Subcutaneous adipose tissue (tissue), 4 donors: ENCODE measurements around the gene ANKRD28. TPM values are rescaled to one million over a fixed set of nuclear protein-coding genes. Genes with fewer than 3 reads are reported as not detected.

Experiments
- CTCF ChIP-seq: fragments of 450-650 bp; IDR thresholded peaks from one replicate; pipeline ENCODE4 v1.5.1; 2016; ENCODE audit warnings: low read depth, mild to moderate bottlenecking, control low read depth, antibody characterized with exemption, moderate library complexity
- total RNA-seq, 4 donors: library from RNA; depleted of rRNA; stranded (reverse); fragments of >200 nt; gene quantifications; one replicate each; pipeline ENCODE4 v1.1.0, GENCODE V29; 2016

Gene ANKRD28
- 100 to 1,000 TPM in 3 of 4 donors, 10 to 100 TPM in 1; 66.5 to 130 (median 123) TPM for total RNA-seq

DNA sequence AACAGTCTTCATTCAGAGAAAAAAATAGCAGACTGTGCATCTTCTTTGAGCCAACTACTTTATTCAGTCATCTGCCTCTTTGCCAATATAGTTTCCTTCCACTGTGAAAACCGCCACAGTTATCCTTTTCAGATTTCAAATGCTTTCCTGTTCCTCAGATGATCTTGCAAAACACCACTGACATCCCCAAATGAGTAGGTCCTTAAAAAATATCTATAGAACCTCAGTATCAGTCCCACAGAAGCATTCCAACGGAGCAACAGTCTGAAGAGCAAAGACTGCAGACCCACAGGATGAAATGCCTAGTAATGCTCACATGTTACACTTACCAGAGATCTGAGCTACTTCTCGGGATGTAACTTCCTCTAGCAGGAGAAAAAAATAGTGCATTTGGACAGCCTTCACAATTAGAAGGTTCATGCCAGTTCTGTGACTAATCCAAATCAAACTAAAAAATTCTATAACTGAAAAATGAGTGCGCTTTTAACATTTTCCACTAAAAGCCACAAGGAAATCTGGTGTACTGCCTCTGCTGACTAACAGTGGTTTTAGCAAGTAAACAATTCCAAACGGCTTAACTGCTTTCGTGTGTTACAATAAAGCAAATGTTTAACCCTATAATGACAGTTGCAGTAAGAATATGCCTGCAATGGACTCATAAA is at the start of gene ANKRD28:
TSS of gene ANKRD28 (minus strand) at position 338 of the 662 bp plus-strand sequence. CDS start 1,458 bp downstream, outside the sequence.
- TF ChIP-seq CTCF = no peak

GRCh38 chr3:15847239-15847638 is 49.5 kb upstream of the ANKRD28 start:
- TF ChIP-seq CTCF = no peak

- TF ChIP-seq CTCF = no peak
These were observed 48.8 kb upstream of the ANKRD28 start for GRCh38 chr3:15846606-15847005.

DNA sequence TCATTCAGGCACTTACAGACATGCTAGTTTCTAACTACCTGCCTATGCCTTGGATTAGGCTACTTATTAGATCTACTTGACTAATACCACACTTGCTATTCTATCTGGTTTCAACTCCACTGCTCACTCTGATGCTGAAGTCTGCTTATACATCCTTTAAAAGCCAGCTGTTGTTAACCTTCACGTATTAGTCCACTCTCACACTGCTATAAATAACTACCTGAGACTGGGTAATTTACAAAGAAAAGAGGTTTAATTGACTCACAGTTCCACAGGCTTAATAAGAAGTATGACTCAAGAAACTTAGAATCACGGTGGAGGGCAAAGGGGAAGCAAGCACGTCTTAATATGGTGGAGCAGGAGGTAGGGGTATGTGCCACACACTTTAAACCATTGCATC is 47.7 kb upstream of the ANKRD28 start:
- TF ChIP-seq CTCF = no peak

GRCh38 chr3:15844889-15845288 is 47.1 kb upstream of the ANKRD28 start:
- no peak for TF ChIP-seq CTCF

GRCh38 chr3:15839568-15839967 is 41.8 kb upstream of the ANKRD28 start:
- TF ChIP-seq CTCF = no peak

GRCh38 chr3:15831927-15832326 is 34.1 kb upstream of the ANKRD28 start:
- no peak for TF ChIP-seq CTCF
